ENCODE measurements around the gene FNDC7.

FNDC7 gene

GRCh38 chr1:108785880-108786279 is 73.2 kb downstream of the FNDC7 start:
- Histone ChIP-seq H3K4me3 (ENCODE audit: low read depth, low read length) (no peak overlapping the region), H3K9me3 (ENCODE audit: control insufficient read depth, insufficient read depth, low read length) (peaks cover 20% of the 10 kb centered on the region), H3K27me3 (ENCODE audit: control insufficient read depth, insufficient read depth, low read length) (no peaks in the 10 kb centered on the region), H3K36me3 (ENCODE audit: control insufficient read depth, insufficient read depth, low read length) (peaks cover 8% of the 10 kb centered on the region), H3K4me1 (ENCODE audit: control insufficient read depth, insufficient read depth, low read length) (no peaks in the 10 kb centered on the region), H3K9ac (ENCODE audit: low read depth, low read length) (no peak overlapping the region)

GRCh38 chr1:108791790-108792189 is 79.1 kb downstream of the FNDC7 start:
- Histone ChIP-seq H3K36me3 (ENCODE audit: control insufficient read depth, insufficient read depth, low read length) (no peaks in the 10 kb centered on the region), H3K9ac (ENCODE audit: low read depth, low read length) (no peak overlapping the region), H3K9me3 (ENCODE audit: control insufficient read depth, insufficient read depth, low read length) (peaks cover 7% of the 10 kb centered on the region), H3K4me1 (ENCODE audit: control insufficient read depth, insufficient read depth, low read length) (no peaks in the 10 kb centered on the region), H3K4me3 (ENCODE audit: low read depth, low read length) (no peak overlapping the region), H3K27me3 (ENCODE audit: control insufficient read depth, insufficient read depth, low read length) (no peaks in the 10 kb centered on the region)
